ENCODE data around the gene UBL4B.

GRCh38 chr1:110097507-110098221 is 14.6 kb upstream of the UBL4B start:
- TF ChIP-seq CTCF (IDR thresholded peaks at IDR 0.05) (no peak), POLR2A (IDR thresholded peaks at IDR 0.05) (no peak)

Data from heart left ventricle (tissue), 13 donors.